Measurements from ENCODE around the gene PRR19. TPM values are rescaled to one million over a fixed set of nuclear protein-coding genes. Genes with fewer than 3 reads are reported as not detected.
A peak's percentile ranks its signal among the peaks of the same experiment; 100 is the strongest.

Gene PRR19
- total RNA-seq, 1 experiment from 2014 or later: 2.2 TPM

DNA sequence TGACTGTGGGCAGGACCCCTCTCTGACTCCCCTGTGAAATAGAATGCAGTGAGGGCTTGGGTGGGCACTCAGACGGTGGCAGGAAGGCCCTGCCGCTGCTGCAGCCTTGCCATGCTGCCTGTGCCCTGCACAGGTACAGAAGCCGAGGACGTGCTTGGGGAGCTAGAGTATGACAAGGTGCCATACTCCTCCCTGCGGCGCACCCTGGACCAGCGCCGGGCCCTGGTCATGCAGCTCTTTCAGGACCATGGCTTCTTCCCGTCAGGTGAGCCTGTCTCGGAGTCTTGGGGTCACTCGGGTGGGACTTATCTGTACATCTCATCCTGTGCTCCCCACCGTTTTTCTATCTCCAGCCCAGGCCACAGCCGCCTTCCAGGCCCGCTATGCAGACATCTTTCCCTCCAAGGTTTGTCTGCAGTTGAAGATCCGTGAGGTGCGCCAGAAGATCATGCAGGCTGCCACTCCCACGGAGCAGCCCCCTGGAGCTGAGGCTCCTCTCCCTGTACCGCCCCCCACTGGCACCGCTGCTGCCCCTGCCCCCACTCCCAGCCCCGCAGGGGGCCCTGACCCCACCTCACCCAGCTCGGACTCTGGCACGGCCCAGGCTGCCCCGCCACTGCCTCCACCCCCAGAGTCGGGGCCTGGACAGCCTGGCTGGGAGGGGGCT is 7.3 kb upstream of the PRR19 start:
- DNase-seq (ENCODE audit: low spot score): no peak

DNA sequence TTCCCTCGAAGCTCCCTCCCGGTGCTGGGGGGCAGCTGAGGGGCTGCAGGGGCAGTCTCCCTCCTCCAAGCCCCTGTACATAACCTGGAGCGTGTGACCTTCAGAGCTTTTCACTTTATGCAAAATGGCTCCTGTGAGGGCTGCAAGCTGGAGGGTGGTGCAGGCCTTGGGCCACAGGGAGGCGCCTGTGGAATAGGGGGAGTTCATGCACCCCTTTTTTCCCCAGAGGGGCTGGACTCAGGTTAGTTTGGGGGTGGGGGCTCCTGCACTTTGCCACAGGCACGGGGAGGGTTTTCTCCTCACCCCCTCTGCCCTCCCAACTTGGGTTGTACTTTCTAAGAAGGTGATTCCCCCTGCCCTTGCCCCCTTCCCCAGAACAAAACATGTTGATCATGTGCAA is 6.6 kb upstream of the PRR19 start:
- no peak for DNase-seq (ENCODE audit: low spot score)

DNA sequence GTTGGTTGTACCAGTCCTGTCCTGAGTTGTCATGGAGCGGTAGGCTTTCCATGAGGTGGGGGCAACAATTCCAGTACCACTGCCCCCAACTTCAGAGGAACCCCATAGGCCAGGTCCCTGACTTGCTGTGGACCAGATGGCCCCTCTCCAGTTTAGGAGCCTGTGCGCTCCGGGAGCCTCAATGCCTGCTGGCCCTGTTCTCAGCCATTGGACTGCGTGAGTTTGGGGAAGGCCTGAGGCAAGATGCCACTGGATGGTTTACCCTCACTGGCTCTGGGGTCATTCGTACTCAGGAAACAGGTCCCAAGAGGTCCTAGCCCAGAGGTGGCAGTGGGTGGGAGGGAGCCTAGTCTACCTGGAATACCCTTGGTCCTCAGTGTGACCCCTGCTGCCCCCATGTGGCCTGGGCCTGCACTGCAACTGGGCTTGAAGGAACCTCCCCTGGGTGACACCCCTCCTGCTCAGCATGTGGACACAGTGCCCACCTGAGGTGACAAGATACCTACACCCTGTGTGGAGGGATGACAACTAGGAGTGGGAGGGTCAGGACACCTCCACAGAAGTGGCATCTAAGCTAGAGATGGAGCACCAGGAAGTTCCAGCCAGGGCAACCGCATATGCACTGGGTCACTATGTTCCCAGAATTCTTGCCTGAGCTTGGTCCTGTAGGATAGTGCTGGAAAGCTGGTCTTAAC is 6.0 kb upstream of the PRR19 start:
- peak; percentile 72 for DNase-seq (ENCODE audit: low spot score)

DNA sequence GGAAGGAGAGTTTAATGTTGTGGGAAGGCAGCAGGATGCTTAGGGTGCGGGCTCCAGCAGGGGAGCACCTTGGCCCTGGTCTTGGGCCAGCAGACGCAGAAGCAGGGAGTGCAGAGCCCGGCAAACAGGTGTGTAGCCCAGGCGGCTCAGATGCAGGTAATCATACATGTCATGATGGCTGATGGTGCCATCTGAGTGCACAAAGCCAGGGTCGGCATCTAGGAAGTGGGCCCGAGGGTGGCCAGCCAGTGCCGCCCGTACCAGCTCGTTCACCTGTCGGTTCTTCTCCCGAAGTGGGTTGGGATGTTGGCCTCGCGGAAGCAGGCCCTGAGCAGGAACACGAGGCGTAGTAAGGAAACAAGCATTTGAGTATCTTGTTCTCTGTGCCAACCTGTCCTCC is 4.9 kb upstream of the PRR19 start:
- DNase-seq (ENCODE audit: low spot score): no peak

DNA sequence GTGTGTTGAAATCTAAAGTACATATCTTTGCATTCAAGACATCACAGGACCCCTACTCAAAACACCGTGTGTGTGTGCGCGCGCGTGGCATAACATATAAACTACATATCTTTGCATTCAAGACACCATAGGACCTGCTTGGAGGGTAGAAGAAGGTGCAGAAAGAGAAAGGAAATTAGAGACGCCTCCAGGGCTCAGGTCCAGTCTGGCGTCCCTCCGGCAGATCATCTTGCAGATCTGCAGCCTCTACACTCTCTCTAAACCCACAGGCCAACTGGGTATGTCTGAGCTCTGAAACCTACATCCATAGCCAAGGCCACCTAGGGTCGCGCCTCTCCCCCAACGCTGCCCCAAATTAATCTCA is 1.2 kb downstream of the PRR19 start:
- DNase-seq (ENCODE audit: low spot score): no peak

DNA sequence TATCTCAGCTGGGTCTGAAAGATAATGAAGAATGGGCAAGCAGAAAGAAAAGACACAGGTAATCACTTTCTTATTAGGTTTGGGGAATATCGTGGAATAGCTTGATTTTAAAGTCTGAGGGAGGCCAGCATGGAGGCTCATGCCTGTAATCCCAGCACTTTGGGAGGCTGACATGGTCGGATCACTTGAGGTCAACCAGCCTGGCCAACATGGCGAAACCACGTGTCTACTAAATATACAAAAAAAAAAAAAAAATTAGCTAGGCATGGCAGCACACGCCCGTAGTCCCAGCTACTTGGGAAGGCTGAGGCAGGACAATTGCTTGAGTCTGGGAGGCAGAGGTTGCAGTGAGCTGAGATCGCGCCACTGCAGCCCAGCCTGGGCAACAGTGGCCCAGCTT is 1.9 kb downstream of the PRR19 start:
- DNase-seq (ENCODE audit: low spot score): no peak

DNA sequence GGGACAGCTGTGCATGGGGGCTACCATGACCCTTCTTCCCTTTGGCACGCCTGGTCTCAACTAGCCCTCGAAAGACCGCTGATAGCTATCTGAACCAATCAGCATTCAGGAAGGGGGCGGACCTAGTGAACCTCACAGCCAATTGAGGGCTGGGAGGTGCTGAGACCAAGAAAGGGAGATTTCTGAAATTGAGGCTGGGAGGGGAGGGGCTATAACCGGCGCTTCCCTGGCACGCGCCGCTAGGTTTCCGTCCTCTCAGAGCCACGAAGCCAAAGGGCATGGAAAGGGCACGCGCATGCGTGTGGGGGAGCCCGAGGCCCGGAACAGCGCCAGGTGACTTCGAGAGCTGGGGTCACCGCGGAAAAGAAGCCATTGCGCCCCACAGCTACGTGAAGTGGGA is 4.7 kb downstream of the PRR19 start:
- no peak for DNase-seq (ENCODE audit: low spot score)

DNA sequence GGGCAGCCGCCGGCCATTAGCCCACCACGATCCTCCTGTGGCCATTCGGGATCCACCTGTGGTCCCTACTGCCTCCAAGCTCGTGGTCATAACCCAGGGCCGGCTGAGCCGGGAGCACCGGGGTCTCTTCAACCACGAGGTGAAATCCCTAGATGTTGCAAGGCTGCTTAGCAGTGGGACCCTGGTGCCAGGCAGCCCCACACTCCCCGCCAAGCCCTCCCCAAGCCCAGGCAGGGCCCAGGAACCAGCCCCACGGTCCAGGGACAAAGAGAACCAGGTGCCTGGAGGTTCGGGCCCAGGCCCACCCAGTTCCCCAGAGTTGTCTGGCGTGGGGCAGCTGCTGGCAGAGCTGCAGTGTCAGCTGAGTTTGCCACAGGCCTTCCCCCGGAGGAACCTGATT is 7.8 kb downstream of the PRR19 start:
- no peak for DNase-seq (ENCODE audit: low spot score)

DNA sequence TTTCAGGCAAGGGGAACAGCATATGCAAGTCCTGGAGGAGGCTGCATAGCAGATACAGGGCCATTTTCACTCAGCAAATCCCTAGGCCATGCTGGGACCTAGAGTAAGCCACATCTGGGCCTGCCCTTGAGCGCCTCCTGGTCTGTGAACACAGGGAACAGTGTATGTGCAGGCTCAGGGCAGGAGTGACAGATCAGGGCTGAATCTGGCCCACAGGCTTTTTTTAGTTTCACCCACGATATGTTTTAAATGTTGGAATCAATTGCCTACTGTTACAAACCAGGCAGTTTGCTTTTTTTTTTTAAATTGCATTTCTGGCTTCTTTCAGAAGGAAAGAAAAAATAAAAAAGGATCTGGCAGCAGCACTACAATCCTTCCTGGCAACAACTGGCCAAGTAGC is 9.7 kb downstream of the PRR19 start:
- no peak for DNase-seq (ENCODE audit: low spot score)

DNA sequence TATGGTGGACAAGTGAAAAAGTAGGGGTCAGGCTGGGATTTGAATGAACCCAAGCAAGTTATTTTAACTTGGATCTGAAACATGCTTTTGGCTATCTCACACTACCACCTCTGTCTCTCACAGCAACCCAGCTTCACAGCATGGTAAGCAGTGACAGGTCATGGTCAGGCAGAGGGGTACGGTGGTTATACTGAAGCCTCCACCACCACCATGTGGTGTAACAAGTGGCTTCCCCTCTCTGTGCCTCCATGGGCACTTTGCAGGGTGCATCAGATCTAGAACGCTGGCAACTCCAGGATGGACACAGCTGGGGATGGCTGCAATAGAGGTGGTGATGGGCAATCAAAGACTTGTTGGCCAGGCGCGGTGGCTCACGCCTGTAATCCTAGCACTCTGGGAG is 10.4 kb downstream of the PRR19 start:
- no peak for DNase-seq (ENCODE audit: low spot score)

DNA sequence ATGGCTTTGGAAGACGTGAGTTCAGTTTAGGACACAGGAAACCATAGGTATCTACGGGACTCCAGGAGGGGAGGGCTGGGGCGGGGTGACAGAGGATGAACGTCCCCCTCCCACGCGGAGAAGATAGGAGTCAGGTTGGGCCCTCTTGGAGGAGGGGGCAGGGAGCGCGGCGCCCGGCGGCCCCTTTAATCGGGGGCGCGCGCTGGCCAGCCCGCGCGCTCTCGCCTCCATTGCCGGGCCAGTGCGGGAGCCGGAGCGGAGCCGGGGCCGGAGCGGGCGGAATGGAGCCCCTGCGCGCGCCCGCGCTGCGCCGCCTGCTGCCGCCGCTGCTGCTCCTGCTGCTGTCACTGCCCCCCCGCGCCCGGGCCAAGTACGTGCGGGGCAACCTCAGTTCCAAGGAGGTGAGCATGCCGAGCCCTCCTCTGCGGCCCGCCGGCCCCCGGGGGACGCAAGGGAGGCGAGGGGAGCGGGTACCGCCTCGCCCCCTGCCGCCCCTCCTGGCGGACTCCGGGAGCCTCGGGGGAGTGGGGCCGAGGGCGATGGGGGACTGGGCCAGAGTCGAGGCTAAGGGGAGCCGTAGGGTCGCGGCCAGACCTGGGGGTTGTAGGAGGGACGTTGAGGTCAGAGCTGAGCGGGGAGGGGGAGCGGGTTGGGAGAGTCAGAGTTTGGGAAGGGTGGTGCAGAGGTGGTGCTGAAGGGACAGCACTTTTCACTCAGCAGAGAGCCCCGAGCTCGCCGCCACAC is 11.3 kb downstream of the PRR19 start, which contains the start of gene TMEM145:
TSS of gene TMEM145 (plus strand) at position 214 of the 744 bp plus-strand sequence. CDS start at position 282, 68 bp downstream.
- DNase-seq (ENCODE audit: low spot score): peak; percentile 35

DNA sequence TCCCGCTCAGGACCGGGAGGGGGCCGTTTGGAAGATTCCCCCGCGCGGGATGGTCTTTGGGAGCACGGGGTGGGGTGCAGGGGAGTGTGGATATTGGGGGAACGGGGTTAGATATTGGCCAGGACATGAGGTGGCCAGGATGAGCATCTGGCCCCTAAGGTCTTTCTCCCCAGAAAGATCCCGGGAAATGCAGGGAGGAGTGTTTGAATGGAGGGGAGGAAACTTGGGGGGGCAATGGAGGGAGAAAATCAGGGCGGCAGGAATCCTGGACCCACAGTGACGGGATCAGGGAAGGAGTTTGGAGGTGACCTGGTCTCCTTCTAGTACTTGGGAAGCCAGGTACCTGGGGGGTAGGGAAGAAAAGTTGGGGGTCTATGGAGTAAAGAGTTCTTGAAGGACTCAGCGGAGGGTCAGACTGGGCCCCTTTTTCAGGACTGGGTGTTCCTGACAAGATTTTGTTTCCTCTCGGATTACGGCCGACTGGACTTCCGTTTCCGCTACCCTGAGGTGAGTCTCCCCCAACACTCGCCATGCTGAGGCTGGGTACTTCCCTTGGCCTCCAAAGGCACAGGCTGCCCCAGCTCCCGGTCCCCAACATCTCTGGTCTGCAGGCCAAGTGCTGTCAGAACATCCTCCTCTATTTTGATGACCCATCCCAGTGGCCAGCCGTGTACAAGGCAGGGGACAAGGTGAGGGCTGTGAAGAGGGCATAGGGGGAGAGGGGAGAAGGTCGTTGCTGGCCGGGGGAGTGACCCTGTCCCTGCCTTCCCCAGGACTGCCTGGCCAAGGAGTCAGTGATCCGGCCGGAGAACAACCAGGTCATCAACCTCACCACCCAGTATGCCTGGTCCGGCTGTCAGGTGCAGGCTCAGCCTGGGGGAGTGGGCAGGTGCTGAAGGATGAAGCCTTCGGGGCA is 12.2 kb downstream of the PRR19 start:
- no peak for DNase-seq (ENCODE audit: low spot score)

DNA sequence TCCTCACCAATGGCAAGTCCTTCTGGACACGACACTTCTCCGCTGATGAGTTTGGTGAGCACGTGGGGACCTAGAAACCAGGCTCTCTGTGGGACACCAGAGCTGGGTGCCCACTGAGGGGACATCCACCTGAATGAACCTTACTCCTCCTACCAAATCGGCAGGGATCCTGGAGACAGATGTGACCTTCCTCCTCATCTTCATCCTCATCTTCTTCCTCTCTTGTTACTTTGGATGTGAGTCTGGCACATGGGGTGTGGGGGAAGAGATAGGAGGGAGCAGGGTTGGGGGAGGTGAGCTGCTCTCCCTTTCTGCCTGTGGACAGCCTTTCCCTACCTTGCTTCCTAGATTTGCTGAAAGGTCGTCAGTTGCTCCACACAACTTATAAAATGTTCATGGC is 13.1 kb downstream of the PRR19 start:
- DNase-seq (ENCODE audit: low spot score): no peak

DNA sequence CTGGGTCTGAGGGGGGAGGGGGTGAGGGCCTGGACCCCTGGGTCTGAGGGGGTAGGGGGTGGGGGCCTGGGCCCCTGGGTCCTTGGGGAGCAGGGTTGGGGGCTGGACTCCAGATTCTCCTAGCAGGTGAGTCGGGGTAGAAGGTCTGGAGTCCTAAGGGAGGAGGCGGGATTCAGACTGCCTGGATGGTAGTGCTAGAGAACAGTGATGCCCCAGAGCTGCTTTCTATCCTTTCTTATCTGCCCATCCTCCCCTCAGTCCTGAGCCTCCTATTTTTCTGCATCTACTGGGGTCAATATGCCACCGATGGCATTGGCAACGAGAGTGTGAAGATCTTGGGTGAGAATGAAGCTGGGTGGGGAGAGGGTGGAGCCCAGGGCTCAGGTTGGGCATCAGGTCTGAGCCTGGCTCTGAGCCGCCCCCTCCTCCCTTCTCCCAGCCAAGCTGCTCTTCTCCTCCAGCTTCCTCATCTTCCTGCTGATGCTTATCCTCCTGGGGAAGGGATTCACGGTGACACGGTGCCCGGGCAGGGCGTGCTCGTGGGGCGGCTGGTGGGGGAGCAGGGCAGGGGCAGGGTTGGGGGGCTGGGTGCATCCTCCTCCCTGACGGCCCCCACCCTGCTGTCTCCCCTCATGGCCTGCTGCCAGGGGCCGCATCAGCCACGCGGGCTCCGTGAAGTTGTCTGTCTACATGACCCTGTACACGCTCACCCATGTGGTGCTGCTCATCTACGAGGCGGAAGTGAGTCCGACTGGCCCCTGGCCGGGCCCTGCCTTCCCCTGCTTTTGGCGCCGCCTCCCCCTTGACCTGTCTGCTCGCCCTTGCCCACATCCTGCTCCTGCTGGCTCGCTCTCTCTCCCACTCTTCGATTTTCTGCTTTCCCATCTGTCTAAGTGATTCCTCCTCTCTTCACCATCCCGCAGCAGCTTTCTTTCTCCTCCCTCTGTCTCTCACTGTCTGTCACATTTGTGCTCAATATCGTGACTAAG is 14.6 kb downstream of the PRR19 start:
- peak; percentile 20 for DNase-seq (ENCODE audit: low spot score)

DNA sequence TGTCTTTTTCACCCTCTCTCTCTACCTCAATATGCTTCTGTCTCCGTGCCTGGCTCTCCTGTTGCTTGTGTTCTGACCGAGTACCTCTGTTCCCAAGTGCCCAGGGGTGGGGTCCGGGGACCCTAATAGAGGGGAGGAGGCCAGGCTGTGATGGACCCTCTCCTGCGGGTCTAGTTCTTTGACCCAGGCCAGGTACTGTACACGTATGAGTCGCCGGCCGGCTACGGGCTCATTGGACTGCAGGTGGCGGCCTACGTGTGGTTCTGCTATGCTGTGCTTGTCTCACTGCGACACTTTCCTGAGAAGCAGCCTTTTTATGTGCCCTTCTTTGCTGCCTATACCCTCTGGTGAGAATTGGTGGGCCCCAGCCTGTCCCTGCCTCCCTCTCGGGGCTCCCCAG is 15.6 kb downstream of the PRR19 start:
- DNase-seq (ENCODE audit: low spot score): no peak

DNA sequence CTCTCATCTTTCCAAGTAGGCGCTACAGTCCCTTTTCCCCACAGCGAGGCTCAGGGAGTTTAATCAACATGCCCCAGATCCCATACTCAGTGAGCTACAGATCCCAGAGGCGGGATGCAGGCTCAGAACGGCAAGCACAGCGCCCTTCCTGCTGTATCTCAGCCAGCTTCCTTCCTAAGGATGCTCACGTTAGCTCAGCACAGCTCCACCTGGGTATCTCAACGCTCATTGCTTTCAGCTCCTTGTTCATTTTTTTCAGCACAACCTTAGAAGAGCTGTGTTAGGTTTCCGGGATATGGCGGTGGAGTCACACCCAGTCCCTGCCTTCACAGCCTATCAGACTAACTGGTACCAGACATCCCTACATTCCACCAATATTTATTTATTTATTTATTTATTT is 20.4 kb downstream of the PRR19 start:
- DNase-seq (ENCODE audit: low spot score): no peak

DNA sequence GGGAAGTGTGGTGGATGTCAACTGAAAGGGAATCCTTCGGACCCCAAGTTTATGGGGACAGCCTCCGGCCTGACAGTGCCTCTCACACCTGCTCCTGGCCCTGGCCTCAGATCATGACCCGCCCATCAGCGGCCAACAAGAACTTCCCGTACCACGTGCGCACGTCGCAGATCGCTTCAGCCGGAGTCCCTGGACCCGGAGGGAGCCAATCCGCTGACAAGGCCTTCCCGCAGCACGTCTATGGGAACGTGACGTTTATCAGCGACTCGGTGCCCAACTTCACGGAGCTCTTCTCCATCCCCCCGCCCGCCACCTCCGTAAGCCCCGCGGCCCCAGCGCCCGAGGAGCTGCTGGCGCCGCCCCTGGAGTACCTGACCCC is 21.5 kb downstream of the PRR19 start:
- no peak for DNase-seq (ENCODE audit: low spot score)

DNA sequence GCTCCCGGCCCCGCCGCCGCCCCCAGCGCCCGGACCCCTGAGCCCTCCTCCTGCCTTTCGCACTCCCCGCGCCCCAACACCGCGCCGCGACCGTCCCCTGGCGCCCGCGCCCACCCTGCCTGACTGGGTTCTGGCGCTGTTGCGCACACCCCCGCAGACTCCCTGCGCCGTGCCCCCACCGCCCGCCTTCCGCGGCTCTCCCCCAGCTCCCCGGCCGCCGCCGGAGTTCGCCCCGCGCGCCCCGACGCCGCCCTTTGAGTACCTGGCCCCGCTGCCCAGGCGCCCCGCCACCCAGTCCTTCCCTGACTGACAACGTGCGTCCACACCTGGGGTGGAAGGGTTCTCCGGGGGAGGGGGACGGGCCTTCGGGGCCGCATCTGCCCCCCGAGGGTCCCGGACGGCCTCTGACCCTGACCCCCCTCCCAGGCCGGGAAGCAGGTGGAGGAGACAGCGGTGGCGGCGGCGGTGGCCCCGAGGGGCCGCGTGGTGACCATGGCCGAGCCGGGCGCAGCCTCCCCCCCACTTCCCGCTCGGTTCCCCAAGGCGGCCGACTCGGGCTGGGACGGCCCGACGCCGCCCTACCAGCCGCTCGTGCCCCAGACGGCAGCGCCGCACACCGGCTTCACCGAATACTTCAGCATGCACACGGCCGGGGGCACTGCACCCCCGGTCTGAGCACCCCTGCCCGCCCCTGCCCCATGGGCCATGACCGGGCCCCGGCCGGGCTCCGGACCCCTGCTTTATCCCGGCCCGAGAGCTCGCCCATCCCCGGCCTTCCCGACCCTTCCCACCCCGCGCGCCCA is 22.1 kb downstream of the PRR19 start:
- no peak for DNase-seq (ENCODE audit: low spot score)

DNA sequence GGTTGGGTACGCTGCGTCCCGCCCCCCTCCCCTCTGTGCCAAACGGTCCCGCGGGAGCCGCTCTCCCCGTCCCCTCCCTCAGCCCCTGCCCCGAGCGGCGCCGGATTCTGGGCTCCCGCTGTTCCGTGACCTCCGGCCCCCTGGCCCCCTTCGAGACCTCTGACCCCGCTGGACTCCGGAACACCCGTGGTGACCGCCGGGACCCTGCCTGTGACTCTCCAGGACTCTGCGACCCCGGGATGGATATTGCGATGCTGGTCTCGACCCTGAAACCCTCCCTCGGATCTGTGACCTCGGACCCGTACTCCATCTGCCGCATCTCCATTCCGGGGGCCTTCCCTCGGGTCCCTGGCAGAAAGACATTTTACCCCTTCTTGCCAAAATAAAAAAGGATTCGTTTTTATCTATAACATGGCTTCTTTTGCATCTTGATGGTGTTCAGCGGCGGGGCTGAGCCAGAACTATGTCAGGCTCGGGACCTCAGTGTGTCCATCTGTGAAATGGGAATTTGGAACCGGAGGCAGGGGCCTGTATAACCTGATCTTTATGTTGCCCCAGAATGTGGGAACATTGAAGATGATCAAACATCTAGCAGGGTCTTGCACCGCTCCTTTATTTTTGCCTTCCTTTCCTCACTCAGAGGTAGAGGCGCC is 22.8 kb downstream of the PRR19 start:
- no peak for DNase-seq (ENCODE audit: low spot score)

All from A172 (cell line).